AG04450 (cell line): ENCODE results near the gene C5orf15. TPM values are rescaled to one million over a fixed set of nuclear protein-coding genes. Genes with fewer than 3 reads are reported as not detected.

ENCODE experiments used
- CTCF ChIA-PET: fragments of 300-600, 350-600 bp; formaldehyde crosslinking; extraction: SDS; loops from one replicate; lab custom pipeline; 2022; ENCODE audit warnings: antibody characterized with exemption, inconsistent platforms; lab: Charles Lee
- POLR2A ChIA-PET: fragments of 350-600 bp; formaldehyde crosslinking; extraction: SDS; loops from one replicate; lab custom pipeline; 2021; ENCODE audit warnings: antibody characterized with exemption, inconsistent platforms; lab: Yijun Ruan, JAX
- DNase-seq: peaks from one replicate; pipeline ENCODE4 v3.0.0-alpha.2; 2011; ENCODE audit warnings: low read depth, low spot score
- H3K27ac ChIP-seq: one replicate; pipeline ENCODE4 v1.5.1; 2012; ENCODE audit warnings: low read depth, low read length, control low read depth
- H3K27me3 ChIP-seq: one replicate; pipeline ENCODE4 v1.6.0; 2012; ENCODE audit warnings: low read length; ENCODE audit not compliant: control insufficient read depth, insufficient read depth
- H3K4me3 ChIP-seq: 2 replicates; pipeline ENCODE4 v1.5.1; 2011; ENCODE audit warnings: mild to moderate bottlenecking, low read depth, low read length, control low read depth
- H3K9me3 ChIP-seq: 2 replicates; pipeline ENCODE4 v1.5.1; 2012; ENCODE audit warnings: low read length; ENCODE audit not compliant: control insufficient read depth, insufficient read depth
- CTCF ChIP-seq: IDR thresholded peaks from 2 replicates; pipeline ENCODE4 v1.5.1; 2011; ENCODE audit warnings: low read depth, low read length, control low read depth, inconsistent platforms
- polyA plus RNA-seq: library from polyadenylated mRNA; depleted of rRNA; stranded (reverse); fragments of >200 nt; gene quantifications from 2 replicates; pipeline ENCODE4 v1.2.3, GENCODE V29; 2011

Gene C5orf15
- polyA plus RNA-seq, 1 experiment: 92.9 TPM

- POLR2A ChIA-PET: no interaction called here
- no peak for TF ChIP-seq CTCF
- CTCF ChIA-PET: interaction anchor here (4.6 kb wide), 1 partner anchor 11 kb away, joined by 38 read pairs; no protein-coding TSS in a partner anchor
- H3K4me3 ChIP-seq: no peak overlapping the region
- H3K9me3 ChIP-seq: no peaks in the 10 kb centered on the region
- no peak overlapping the region for H3K27ac ChIP-seq
- no peaks in the 10 kb centered on the region for H3K27me3 ChIP-seq
- no peak for DNase-seq
These were observed 22.0 kb upstream of the C5orf15 start for GRCh38 chr5:133990396-133990795.

- TF ChIP-seq CTCF: no peak
- POLR2A ChIA-PET: no interaction called here
- Histone ChIP-seq H3K27ac (no peak overlapping the region), H3K27me3 (no peaks in the 10 kb centered on the region), H3K9me3 (no peaks in the 10 kb centered on the region), H3K4me3 (no peak overlapping the region)
- no peak for DNase-seq
- CTCF ChIA-PET: interaction anchor here (0.6 kb wide), 1 partner anchor 54 kb away, joined by 4 read pairs; no protein-coding TSS in a partner anchor
These were observed 17.2 kb upstream of the C5orf15 start for GRCh38 chr5:133985540-133986180.

- Histone ChIP-seq H3K4me3 (no peak overlapping the region), H3K27ac (no peak overlapping the region), H3K27me3 (no peaks in the 10 kb centered on the region), H3K9me3 (no peaks in the 10 kb centered on the region)
- ChIA-PET POLR2A (no interaction called here), CTCF (interaction anchor here (0.7 kb wide), 1 partner anchor 13 kb away, joined by 5 read pairs; no protein-coding TSS in a partner anchor)
- TF ChIP-seq CTCF: no peak
- DNase-seq: no peak
These were observed 15.2 kb upstream of the C5orf15 start for GRCh38 chr5:133983674-133984073.

- Histone ChIP-seq H3K4me3 (no peak overlapping the region), H3K27me3 (no peaks in the 10 kb centered on the region), H3K9me3 (no peaks in the 10 kb centered on the region), H3K27ac (no peak overlapping the region)
- CTCF ChIA-PET: interaction anchor here (0.8 to 5.1 kb wide), 3 partner anchors 10 to 19 kb away, joined by 3 to 38 read pairs (median 32); partner anchors contain the start of gene C5orf15
- DNase-seq: no peak
- POLR2A ChIA-PET: no interaction called here
- no peak for TF ChIP-seq CTCF
These were observed 13.3 kb upstream of the C5orf15 start for GRCh38 chr5:133981714-133982113.

GRCh38 chr5:133980652-133981051, 12.2 kb upstream of the C5orf15 start:
- no peak for DNase-seq
- Histone ChIP-seq H3K27me3 (no peaks in the 10 kb centered on the region), H3K4me3 (no peak overlapping the region), H3K27ac (no peak overlapping the region), H3K9me3 (no peaks in the 10 kb centered on the region)
- CTCF ChIA-PET: interaction anchor here (0.6 to 5.1 kb wide), 9 partner anchors 11 to 557 kb away, joined by 3 to 38 read pairs (median 6); partner anchors contain the start of gene C5orf15
- TF ChIP-seq CTCF: no peak
- POLR2A ChIA-PET: no interaction called here
